GM04504 (cell line): ENCODE measurements around the gene VAV2.
"Not testable (repeated sequence)": the region's sequence is repeated elsewhere in the genome, so short reads cannot be mapped to it uniquely, and the experiment has no call there.

ENCODE experiments used
- DNase-seq: peaks from one replicate; pipeline ENCODE4 v3.0.0-alpha.2; 2012; ENCODE audit warnings: low read depth

The VAV2 gene

GRCh38 chr9:133934482-133935232 is 57.5 kb downstream of the VAV2 start:
- DNase-seq, result no peak

GRCh38 chr9:133933426-133934026 is 58.6 kb downstream of the VAV2 start:
- DNase-seq, result no peak

GRCh38 chr9:133932633-133933032 is 59.5 kb downstream of the VAV2 start:
- DNase-seq, result no peak

DNA sequence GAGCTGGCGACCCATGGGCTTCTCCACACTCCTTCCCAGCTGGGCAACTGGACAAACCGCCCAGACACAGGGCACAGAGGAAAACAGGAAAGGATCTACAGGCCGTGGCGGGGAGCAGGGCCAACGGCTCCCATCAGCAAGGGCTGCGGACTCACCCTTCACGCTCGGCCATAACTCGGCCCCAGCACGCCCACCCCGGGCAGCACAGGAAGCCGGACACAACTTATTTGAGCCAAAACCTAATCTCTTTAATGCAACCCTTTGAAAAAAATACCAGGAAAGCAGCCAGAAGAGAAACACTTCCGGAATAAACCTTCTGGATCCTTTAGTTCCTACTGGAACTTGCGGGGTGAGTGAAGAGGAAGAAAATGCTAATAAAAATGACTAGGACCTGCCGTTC is 59.9 kb downstream of the VAV2 start:
- no peak for DNase-seq

- no peak for DNase-seq
Observed at GRCh38 chr9:133930682-133931485, 61.2 kb downstream of the VAV2 start.

- DNase-seq, result no peak
Observed at GRCh38 chr9:133930046-133930681, 62.0 kb downstream of the VAV2 start.

DNA sequence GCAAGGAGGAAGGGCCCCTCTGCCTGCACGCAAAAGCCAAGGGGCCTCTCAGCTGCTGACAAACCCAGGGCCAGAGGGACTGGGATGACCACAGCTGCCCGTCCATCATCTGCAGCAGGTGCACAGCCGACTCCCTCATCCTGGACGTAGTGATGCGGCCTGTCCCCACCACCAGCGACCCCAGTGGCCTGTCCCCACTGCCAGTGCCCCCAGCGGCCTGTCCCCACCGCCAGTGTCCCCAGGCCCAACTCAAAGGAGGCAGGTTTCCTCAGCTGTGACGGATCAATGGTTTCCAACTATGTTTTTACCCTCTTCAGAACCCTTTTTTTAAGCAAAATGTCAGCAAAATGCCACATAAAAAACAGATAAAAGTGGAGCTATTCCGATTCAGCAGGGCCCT is 62.5 kb downstream of the VAV2 start:
- DNase-seq, result no peak

- no peak for DNase-seq
Observed at GRCh38 chr9:133928248-133928764, 63.8 kb downstream of the VAV2 start.

- no peak for DNase-seq
Observed at GRCh38 chr9:133927041-133927440, 65.1 kb downstream of the VAV2 start.

DNA sequence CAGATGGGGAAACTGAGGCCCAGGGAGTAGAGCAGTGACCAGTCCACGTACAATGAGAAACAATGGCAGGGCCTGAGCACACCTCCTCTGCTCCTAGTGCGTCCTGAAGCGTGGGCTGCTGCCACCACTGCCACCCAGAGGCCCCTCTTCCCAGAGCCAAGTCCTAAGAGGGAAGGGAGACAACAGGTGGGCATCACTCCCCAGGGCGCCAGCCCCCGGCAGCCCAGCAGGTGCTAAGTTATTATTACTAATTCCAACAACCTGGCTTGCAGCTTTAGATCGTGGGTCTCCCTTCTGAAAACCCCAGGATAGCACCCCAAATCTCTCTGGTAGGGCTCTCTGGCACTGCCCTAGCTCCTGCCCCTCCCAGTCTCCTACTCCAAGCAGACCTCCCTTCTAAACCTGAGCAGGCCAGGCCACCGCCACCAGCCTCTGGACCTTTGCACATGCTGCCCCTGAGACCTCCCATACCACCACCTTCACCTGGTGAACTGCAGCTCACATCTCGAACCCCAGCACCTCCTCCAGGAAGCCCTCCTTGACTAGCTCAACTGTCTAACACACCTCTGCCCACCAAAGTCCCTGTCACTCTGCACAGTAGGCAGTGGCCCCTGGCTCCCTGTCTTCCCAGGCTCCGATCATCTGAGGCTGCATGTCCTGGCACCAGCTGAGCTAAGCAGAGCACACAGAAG is 65.8 kb downstream of the VAV2 start:
- no peak for DNase-seq

DNA sequence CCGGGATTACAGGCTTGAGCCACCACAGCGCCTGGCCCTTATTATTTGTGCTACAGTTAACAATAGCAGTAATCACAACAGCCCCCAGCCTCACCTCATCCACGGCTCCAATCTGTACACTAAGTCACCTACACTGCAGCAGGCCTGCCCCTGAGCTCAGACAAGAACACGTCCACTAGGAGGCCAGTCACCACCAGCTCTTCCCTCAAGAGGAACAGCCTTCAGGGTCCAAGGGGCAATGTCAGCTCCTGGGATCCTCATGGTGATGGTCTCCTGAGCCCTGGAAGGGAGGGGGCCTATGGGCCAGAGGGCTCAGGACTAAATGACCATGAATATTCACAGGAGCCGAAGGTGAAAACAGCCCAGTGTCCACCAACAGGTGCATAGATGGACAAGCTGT is 67.7 kb downstream of the VAV2 start:
- DNase-seq, result no peak

- not testable (repeated sequence) for DNase-seq
Observed at GRCh38 chr9:133923608-133924007, 68.5 kb downstream of the VAV2 start.

- no peak for DNase-seq
Observed at GRCh38 chr9:133921866-133922265, 70.3 kb downstream of the VAV2 start.

- DNase-seq, result no peak
Observed at GRCh38 chr9:133920471-133920870, 71.7 kb downstream of the VAV2 start.

GRCh38 chr9:133919253-133920115 is 72.6 kb downstream of the VAV2 start:
- DNase-seq, result no peak

DNA sequence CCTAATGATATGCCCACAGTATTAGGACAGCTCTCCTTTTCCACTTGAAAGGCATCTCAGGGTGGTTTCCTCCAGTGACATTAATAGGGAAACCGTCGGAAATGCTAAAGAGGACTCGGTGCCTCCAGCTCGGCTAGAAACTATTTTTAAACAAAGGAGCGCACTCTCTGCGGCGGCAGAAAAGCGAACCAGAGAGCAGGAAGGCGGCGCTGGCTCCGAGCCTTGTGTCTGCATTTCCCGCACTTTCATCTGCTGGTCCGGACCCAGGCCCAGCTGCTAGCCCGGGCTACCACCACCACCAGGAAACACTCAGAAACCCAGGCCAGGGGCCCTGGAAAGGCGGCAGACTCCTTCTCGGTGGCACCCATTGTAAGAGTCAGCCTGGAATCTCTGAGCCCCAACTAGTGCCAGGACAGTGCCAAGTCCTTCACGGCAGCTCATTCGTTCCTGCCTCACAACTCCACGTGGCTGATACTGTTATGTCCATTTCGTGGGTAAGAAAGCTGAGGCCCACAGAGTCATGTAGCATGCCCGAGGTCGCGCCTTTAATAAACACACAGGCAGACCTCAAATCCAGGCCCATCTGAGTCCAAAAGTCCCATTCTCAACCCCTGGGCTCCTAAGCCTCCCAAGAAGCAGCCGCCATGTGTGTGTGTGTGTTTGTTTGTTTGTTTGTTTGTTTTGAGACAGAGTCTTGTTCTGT is 73.9 kb downstream of the VAV2 start:
- no peak for DNase-seq

DNA sequence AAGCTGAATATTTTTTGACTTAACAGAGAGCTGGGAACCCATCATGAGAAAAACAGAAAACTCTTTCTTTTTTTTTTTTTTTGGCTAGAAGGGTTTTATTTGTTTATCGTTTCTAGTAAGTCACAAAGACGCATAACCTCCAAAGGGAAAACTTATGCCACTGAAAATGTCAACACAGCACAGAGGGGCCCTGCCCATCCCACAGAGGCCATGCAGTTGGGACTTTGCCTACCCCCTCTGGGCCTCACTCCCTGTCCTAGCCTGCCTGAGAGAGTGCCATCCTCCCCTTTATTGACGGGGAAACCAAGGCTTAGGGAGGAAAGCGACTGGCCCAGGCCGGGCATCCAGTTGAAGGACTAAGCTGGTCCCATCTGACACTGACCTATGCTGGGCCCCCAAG is 74.7 kb downstream of the VAV2 start:
- no peak for DNase-seq

DNA sequence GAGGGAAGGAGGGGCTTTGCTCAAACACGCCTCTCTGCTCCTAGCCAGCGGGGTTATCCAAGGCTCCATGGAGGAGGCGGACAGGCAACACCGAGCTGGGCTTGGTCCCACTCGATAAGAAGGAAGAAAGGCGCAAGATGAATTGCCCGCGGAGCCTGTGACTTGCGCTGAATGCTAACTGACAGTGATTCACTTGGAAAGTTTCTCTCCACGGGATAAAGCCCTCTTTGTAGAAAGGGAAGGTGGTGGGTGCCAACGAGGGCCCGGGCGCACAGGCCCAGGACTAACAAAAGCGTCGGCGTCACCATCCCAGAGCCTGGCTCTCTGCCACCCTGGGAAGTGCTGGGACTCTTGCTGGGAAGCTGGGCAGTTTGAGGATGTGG is 76.0 kb downstream of the VAV2 start:
- DNase-seq, result no peak

- DNase-seq, result no peak
Observed at GRCh38 chr9:133915534-133916158, 76.5 kb downstream of the VAV2 start.
